HG02623 (cell line): ENCODE data around the gene GLYATL3.

Source experiments
- ATAC-seq: cut with Tn5 transposase; IDR thresholded peaks from one replicate; pipeline ENCODE4 v1.9.1; 2021; ENCODE audit warnings: moderate library complexity; ENCODE audit not compliant: unreplicated experiment

Gene GLYATL3

GRCh38 chr6:49543087-49543858, 43.5 kb downstream of the GLYATL3 start:
- ATAC-seq: no peak

GRCh38 chr6:49546331-49546730, 46.6 kb downstream of the GLYATL3 start:
- ATAC-seq: no peak

- no peak for ATAC-seq
These were observed 49.0 kb downstream of the GLYATL3 start for GRCh38 chr6:49548613-49549304.

GRCh38 chr6:49549691-49550491, 50.2 kb downstream of the GLYATL3 start:
- ATAC-seq: no peak

GRCh38 chr6:49550492-49551077, 50.9 kb downstream of the GLYATL3 start, which contains the start of gene C6orf141:
Gene C6orf141, plus strand, starts transcription at chr6:49550668. Its CDS starts 125 bp downstream, at chr6:49550793.
- ATAC-seq: peak; percentile 68

GRCh38 chr6:49551078-49551865, 51.5 kb downstream of the GLYATL3 start:
- ATAC-seq: peak; percentile 37

- ATAC-seq: peak; percentile 40
These were observed 52.1 kb downstream of the GLYATL3 start for GRCh38 chr6:49551866-49552129.

- ATAC-seq: no peak
These were observed 52.9 kb downstream of the GLYATL3 start for GRCh38 chr6:49552596-49552995.

GRCh38 chr6:49553384-49553783, 53.7 kb downstream of the GLYATL3 start:
- ATAC-seq: no peak

- ATAC-seq: no peak
These were observed 56.2 kb downstream of the GLYATL3 start for GRCh38 chr6:49555951-49556350.

- no peak for ATAC-seq
These were observed 56.7 kb downstream of the GLYATL3 start for GRCh38 chr6:49556429-49556837.

- ATAC-seq: no peak
These were observed 57.5 kb downstream of the GLYATL3 start for GRCh38 chr6:49557177-49557576.

- ATAC-seq: no peak
These were observed 58.5 kb downstream of the GLYATL3 start for GRCh38 chr6:49558238-49558637.

GRCh38 chr6:49563006-49563886, 63.5 kb downstream of the GLYATL3 start:
- no peak for ATAC-seq

GRCh38 chr6:49564552-49564951, 64.8 kb downstream of the GLYATL3 start:
- ATAC-seq: no peak

- ATAC-seq: no peak
These were observed 65.5 kb downstream of the GLYATL3 start for GRCh38 chr6:49565261-49565660.

GRCh38 chr6:49565855-49566254, 66.1 kb downstream of the GLYATL3 start:
- no peak for ATAC-seq

GRCh38 chr6:49570474-49571079, 70.9 kb downstream of the GLYATL3 start:
- ATAC-seq: no peak

- no peak for ATAC-seq
These were observed 76.9 kb downstream of the GLYATL3 start for GRCh38 chr6:49576618-49577017.
